NCI-H748 treated with DMSO at 0.1 percent for 48 hours (cell line): ENCODE results near the gene GJD3.

ENCODE experiments used
- DNase-seq: peaks from one replicate; lab custom pipeline; 2025; lab: John Stamatoyannopoulos, UW

Gene GJD3

DNA sequence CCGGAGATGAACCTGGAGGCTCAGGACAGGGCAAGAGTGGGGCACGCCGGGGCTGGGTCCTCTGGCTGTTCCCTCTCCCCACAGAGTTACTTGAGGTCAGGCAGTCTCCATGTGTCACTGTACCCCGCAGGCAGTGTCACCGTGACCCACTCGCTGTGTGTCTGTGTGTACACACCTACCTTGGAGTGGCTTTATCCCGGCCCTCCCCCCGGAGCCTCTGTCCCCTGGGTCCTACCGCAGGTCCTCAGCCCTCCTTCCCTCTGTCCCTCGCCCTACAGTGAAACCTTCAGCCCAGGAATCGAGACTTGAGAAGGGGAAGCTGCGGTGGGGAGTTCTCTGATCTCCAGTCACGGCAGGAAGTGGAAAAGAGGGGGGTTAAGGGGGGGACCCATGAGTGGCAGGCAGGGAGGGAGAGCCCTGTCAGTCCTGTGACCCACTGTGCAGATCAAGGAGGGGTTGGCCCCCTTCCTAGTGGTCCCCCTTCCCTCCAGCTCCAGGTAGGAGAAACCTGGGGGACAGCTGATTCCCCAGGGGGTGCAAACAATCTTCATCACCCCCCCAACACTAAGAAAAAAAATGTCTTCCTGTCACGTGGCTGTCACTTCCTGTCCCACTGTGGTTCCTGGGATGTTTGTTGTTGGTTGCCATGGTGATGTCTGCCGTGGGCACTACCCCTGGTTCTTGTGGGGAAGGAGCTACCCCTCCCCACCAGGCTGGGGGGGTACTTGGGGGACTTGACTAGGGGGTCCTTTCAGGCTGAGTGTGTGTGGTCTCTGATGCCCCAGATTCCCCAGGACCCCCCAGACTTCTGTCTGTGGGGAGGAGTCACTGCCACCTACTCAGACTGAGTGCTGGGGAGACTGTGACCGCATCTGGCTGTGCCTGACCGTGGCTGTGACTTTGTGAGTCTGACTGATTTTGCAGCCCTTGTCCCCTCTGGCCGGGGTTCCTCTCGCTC is 41.9 kb downstream of the GJD3 start:
- DNase-seq = no peak

DNA sequence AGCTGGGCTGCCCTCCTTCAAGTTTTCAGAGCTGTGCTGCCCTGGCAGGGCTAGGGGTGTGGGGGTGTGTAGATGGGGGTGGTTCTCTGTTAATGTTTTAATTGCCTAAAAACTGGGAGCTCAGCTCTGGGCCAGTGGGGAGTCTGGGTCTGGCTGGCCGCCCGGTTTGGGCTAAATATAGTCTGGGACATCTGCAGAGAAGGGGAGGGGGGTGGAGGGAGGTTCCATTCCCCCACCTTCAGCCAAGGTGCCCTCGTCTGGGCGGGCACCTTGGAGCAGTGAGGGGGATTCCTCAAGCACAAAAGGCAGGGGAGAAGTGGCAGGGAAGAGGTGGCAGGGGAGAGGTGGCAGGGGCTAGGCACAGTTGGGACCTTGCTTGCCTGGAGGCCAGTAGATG is 42.6 kb downstream of the GJD3 start:
- DNase-seq = no peak

- DNase-seq = no peak
Observed at GRCh38 chr17:40321524-40321929, 43.0 kb downstream of the GJD3 start.

GRCh38 chr17:40320756-40321523 is 43.6 kb downstream of the GJD3 start:
- DNase-seq = no peak

- no peak for DNase-seq
Observed at GRCh38 chr17:40319651-40320540, 44.6 kb downstream of the GJD3 start.

DNA sequence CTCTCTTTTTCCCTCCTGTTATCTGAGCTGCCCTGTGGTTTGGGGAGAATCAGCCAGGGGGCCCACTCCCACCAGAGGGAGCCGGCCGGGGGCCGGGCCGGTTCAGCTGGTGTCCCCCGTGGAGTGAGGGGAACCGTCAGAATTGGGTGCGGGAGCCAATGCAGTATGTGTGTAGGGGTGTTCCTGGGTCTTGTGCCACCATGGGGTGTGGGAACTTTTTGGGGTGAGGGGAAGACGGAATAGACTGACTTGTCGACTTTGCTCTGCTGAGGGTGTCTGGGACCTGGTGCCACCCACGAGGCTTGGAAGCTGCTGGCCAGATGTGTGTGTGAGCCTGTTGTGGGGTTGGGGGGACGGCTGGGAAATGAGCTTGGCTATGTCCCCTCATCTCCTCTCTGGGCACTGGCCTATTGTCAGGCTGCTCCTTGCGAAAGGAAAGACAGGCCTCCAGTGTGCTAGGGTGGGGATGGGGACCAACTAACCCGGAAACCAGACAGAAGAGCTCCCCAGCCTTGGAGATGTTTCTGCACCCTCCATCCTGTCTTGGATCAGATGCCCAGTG is 45.6 kb downstream of the GJD3 start:
- DNase-seq = no peak

- DNase-seq = peak; percentile 82
Observed at GRCh38 chr17:40317880-40318829, 46.4 kb downstream of the GJD3 start.

DNA sequence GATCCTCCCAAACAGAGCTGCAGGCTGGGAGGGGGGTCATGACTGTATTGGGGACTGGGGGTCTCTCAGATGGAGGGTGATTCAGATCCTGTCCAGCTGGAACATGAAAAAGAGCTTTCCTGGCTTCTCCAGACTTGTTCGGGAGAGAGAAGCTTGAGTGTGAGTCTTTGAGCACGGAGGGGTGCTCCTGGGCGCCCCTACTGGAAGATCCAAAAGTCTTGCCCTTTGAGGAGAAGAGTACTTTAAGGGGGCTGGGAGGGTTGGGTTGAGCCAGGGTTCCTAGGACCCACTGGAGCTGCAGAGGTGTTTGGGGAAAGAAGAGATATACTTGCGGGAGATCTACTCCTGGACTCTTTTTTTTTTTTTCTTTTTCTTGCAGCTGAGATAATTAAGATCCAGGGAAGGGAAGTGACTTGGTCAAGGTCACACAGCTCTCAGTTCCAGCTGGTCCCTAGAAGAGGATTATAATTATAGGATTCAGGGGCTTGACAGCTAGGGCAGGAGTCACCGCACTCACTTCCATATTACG is 47.1 kb downstream of the GJD3 start:
- no peak for DNase-seq

DNA sequence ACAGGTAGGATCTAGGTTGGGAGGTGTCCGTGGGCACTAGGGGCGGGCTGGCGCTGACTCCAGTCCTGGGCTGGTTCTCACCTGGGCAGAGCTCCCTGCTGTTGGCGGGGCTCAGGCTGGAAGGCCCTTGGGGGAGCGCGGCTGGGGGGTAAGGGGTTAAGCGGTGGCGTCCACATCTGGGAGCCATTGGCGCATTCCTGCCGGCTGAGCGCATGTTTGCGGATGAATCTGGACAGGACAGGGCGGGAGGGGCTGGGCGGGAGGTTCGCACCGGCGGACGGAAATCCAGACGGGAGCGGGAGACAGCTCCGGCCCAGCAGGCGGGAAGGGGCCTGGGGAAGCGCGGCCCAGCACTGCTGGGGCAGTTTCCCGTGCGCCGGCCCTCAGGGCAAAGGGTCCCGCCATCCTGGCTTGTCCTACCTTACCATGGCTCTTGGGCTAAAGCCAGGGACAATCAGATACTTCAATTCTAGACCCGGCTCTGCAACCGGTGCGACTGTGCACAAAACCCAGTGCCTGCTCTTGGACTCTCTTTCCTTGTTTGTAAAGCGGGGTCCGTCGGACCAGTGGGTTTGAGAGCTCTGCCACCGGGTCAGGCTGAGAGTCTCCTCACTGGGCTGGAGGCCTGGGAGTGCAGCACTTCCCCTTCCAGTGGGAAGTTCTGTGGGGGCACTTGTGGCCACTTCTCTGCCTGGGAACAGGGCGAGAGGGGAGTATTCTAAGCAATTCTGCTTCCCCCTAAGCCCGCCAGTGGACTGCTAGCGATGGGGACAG is 47.8 kb downstream of the GJD3 start:
- DNase-seq = no peak

DNA sequence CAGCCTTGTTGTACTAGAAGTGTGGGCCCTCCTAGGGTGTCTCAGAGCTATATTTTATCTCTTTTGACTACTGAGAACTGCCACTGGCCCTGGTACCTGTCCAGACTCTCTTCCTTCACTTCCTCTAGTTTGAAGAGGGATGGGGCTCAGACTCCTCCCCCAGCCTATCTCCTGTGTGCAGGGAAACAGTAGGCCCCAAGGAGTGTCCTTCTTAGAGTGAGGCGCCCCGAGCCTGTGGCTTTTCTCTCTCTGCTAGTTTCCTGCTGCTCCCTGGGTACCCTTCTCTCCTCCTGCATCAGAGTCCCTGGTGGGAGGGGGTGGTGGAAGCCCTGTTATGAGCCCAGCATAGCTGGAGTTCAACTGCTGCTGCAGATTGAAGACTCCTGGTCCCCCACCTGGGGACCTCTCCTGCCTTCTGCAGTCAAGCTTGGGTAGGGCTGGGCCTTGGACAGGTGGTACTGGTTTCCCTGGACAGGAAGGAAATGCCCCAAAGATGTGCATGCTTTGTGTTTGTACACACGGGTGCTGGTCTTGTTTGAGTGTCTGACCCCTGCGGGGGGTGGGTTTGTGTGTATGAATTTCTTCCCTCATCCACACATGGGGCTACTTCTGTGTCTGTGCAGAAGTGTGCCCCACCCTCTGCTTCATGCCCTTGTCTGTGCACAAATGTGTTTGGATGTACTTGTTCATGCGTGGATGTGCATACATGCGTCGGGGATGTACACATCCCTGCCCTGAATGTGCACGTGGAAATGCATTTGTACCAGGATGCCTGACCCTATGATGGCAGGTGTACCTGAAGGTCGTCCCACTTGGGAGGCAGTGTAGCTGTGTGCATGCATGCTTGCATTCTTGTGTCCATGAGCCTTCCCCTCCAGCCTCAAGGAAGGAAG is 48.6 kb downstream of the GJD3 start:
- DNase-seq = no peak

DNA sequence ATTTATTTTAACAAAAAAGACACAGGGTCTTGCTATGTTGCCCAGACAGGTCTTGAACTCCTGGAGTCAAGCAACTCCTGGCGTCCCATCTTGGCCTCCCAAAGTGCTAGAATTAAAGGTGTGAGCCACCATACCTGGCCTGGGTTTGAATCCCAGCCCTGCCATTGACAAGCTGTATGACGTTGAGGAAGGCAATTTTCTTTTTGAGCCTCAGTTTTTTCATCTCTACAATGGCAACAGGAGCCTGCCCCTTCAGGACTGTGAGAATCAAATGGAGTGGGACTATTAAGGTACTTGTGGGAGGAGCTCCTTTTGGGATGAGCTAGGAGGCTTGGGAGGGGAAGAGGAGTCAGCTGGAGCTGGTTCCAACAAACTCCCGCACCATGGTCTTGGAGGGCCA is 49.3 kb downstream of the GJD3 start:
- DNase-seq = no peak

- DNase-seq = no peak
Observed at GRCh38 chr17:40314584-40314956, 50.0 kb downstream of the GJD3 start.

DNA sequence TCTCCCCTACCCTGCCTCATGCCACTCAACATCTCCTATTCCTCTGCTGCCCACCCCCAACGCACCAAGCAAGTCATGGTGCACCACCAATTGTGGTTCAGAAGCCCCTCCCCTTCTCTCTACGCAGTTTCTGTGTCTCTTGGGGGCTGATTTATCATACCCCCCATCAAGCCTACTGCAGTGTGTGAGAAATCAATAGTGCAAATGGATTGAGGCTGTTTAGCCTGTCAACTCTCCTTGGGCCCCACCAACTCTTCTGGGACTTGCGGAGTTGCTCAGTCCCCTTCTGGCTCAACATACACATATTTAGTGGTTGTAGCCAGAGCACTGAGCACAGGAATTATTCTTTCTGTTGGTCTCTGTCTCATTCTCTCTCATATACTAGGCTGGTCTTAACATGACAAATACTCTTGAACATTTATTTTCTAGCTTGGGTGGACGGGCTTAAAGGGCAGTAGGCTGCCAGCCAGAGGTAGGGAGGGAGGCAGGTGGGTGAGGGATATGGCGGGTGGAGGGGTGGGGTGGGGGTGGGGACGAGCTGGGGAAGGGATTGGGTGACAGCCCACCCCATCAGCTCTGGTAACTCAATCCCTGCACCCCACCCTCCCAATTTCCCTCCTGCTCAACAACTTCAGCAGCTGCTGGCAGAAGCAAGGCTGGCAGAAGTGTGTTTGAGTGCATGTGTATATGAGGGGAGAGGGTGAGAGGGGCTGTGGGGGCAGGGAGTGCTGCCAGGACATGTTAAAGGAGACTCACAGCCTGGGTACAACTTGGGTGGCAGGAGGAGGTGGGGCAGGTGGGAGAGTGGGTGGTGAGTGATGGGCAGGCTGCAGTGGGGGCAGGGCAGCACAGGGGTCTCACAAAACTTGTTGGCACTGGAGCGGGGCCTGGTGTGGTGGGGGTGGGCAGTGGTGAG is 50.6 kb downstream of the GJD3 start:
- no peak for DNase-seq
